GM03348 (cell line): ENCODE data around the gene SPSB2.

ENCODE experiments used
- DNase-seq: peaks from one replicate; pipeline ENCODE4 v3.0.0; 2012; ENCODE audit warnings: low spot score

Gene SPSB2

DNA sequence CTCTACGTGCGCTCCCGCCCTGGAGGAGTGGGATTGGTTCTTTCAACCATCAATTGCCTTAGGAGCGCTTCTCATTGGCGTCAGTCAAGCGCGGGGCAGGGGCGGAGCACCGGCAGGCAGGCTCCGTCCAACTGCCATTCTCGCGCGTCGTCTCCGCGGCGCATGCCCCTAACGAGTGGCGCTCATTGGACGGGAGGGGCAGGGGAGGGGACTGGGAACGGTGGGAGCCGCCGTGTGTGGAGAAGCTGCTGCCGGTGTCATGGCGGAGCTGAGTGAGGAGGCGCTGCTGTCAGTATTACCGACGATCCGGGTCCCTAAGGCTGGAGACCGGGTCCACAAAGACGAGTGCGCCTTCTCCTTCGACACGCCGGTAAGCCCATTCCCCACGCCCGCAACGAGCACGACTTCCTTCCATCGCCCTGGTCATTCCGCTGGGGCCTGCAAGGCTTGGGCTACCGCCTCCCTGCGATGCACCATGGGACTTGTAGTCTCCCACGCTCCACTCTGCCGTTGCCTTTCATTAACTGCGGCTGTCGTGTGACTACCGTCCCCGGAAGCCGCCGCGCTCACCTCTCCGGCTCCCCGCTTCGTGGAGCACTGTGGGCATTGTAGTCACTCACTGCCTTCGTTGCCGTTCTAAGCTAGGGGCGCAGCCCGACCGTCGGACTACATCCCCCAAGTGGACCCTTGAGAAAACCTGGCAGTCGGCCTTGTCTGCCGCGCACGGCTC lies 21.0 kb downstream of the SPSB2 start, which contains the start of gene USP5:
TSS of gene USP5 (plus strand) at position 230 of the 730 bp plus-strand sequence. CDS start at position 260, 30 bp downstream.
- peak; percentile 98 for DNase-seq

DNA sequence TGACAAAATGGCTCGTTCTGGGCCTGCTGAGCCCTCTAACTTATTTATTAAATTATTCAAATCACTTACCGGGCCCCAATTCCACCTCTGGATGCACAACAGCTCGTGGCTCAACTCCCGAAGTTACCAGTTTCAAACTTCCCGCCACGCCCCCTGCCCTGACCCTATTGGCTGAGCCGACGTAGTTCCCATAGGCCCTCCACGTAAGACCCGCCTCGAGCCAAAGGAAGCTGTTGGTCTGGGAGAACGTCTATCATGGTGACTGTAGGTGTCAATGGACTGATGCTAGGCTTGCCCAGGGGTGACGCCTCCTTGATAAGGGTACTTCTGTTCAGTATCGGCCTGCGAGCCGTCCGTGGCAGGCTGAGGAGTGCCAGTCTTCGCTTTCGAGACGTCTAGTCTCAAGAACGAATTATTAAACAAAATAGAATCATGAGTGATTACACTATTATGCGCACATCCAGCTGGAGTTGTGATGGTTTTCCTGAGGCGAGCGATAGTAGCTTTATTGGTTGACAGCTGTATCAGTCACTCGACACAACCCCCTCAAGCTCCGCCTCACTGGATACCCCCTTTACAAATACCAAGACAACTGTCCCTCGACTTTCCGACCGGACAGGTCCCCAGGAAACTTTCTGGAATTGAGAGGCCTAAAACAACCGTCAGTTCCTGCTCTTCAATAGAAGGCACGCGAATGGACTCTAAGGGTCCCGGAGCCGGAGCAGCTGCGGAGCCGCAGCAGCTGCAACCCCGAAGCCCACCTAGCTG lies 21.8 kb downstream of the SPSB2 start, which contains the start of gene CDCA3:
TSS of gene CDCA3 (minus strand) at position 134 of the 768 bp plus-strand sequence. CDS start 334 bp downstream, outside the sequence.
- peak; percentile 100 for DNase-seq

GRCh38 chr12:6850796-6851152 lies 22.3 kb downstream of the SPSB2 start:
- DNase-seq: no peak

- DNase-seq: no peak
These were observed 23.0 kb downstream of the SPSB2 start for GRCh38 chr12:6849976-6850560.

DNA sequence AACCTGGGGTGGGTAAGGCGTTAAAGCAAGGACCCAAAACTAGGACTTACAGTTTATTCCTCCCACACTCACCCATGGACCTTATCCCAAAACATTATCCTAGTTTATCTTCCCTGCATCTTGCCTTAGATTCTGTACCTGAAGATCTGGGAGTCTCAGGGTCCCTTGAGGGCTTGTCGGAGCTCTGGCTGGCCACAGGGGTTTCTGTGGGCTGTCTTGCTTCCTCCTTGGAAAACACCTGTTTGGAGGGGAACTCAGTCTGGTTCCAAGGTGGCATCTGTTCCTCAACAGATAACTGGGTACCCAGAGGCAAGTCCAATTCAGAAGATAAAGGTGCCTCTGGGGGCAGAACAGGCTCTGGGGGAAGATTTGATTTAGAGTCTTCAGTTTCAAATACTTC lies 23.7 kb downstream of the SPSB2 start:
- no peak for DNase-seq

DNA sequence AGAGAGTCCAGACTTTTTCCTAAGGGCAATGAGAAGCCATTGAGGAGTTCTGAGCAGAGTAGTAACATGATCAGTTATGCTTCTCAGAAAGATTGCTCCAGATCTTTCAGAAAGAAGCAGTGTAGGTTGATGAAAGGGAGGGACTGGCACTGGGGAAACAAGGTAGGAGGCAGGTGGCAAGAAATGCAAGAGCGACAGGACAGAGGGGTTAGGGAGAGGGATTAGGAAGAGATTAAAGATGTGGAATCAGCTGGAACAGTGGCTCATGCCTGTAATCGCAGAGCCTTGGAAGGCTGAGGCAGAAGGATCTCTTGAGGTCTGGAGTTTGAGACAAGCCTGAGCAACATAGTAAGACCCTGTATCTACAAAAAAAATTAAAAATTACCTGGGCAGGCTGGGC lies 25.4 kb downstream of the SPSB2 start:
- no peak for DNase-seq

DNA sequence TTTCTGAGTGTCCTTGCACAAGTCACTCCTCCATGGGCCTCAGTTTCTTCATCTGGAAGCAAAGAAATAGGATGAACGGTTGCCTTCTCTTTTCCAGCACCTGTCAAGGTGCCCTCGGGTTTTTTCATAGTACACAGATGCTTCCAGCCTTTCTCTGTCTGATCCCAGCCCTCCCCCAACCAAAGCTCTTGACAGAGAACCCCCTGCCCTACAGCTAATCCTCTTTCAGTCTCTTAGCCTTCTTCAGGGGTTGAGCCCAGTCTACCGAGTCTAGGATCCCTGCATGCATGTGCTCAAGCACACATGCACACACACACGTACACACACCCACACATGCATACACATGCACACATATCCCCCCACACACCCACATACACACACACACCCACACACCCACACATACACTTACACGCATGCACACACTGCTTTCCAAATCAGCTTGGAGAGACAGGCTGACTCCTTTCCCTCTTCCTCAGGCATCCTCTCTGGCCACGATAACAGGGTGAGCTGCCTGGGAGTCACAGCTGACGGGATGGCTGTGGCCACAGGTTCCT lies 26.7 kb downstream of the SPSB2 start:
- DNase-seq: no peak

DNA sequence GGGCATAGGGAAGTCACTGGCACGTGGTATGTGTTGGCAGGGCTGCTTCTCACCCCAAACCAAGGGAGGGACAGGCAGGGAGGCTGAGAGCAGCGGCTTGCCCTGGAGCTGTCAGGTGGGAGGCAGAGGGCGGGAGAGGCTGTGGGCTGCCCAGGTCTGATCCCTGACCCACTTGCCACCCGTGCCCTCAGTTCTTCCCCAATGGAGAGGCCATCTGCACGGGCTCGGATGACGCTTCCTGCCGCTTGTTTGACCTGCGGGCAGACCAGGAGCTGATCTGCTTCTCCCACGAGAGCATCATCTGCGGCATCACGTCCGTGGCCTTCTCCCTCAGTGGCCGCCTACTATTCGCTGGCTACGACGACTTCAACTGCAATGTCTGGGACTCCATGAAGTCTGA lies 27.7 kb downstream of the SPSB2 start:
- DNase-seq: no peak

DNA sequence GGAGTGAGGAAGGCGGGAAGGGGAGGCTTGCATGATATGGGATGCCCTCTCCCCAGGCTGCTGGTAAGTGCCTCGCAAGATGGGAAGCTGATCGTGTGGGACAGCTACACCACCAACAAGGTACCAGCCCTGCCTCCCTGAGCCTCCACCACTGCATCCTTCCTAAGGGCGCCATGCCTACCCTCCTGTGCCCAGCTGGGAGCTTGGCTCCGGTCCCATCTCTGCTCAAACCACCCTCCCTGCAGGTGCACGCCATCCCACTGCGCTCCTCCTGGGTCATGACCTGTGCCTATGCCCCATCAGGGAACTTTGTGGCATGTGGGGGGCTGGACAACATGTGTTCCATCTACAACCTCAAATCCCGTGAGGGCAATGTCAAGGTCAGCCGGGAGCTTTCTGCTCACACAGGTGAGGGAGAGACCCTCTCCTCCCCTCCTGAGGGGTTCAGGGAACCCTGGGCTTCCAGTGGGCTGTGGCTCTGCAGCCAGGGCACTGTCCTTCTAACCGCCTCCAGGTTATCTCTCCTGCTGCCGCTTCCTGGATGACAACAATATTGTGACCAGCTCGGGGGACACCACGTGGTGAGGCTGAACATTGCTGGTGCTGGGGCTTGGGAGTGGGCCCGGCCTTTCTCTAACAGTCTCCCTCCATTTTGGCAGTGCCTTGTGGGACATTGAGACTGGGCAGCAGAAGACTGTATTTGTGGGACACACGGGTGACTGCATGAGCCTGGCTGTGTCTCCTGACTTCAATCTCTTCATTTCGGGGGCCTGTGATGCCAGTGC lies 29.8 kb downstream of the SPSB2 start:
- DNase-seq: no peak

DNA sequence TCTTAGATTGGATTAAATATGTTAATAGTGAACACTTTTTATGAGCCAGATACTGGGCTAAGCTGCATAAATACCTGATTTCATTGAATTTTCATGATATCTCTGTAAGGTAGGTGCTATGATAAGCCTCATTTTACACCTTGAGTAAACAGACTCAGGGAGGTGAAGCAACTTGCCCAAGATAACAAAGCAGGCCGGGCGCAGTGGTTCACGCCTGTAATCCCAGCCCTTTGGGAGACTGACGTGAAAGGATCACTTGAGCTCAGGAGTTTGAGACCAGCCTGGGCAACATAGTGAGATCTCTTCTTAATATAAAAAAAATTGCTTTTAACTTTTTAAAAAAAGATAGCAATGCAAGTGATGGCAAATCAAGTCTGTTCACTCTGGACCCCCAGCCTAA lies 31.0 kb downstream of the SPSB2 start:
- no peak for DNase-seq

DNA sequence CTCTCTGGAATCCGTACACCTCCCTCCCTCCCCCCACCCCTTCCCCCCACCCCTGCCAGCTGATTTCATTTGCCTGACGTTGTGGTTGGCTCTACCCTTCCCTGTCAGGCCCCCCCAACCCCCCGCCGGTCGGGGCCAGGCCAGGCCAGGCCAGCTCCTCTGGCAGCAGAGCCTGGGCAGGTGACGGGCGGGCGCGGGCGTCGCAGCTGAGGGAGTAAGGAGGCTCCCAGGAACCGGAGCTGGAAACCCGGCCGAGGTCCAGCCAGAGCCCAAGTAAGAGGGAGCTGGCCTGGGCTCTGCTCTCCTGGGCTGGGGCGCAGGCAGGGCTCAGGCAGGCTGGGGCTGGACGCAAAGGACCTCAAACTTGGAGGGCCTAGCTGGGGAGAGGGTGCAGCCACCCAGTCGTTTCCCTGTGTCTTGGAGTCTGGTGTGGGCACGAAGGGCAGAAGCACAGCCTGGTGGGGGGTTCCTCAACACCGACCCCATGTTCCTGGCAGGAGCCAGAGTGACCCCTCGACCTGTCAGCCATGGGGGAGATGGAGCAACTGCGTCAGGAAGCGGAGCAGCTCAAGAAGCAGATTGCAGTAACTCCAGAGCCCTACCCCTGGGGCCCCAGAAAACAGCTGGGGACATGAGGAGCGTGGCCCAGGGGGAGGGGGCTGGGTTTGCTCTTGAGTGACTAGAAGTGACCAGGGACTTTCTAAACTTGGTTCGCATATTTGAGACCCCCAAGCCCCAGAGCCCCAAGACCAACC lies 32.2 kb downstream of the SPSB2 start, which contains the start of gene GNB3:
TSS of gene GNB3 (plus strand) at position 165 of the 755 bp plus-strand sequence. CDS start at position 528, 363 bp downstream.
- DNase-seq: no peak

DNA sequence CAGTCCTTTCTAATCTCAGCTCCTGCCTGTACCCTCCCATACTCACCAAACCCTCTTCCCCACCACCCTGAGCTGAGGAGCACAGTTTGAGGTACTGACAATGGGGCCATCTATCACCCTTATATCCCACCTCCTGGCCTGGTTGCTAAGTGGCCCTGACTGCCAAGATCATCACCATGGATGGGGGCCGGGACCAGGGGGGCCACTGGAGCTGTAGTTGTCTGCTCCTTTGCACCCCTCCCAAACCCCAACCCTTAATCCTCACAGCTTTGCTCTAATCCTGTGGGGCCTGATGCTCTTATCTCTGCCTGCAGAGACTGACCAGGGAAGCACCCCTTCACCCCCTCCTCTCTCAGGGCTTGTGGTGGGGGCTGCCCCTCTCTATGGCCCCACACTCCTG lies 32.8 kb downstream of the SPSB2 start:
- DNase-seq: no peak

GRCh38 chr12:6839482-6840201 lies 33.5 kb downstream of the SPSB2 start:
- no peak for DNase-seq

DNA sequence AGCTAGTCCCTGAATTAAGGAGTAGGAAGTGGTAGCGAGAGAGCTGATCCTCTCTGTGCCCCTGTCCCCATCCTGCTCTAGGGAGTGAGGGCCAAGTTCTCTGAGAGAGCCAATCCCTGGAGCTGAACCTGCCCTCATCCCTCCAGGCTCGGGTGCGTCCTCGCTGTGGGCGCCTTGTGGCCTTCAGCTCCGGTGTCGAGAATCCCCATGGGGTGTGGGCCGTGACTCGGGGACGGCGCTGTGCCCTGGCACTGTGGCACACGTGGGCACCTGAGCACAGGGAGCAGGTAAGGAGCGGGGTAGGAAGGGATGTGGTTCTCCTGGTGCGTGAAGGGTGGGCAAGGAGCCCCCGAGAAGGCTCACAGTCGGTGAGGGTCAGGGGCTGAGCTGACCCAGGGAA lies 34.2 kb downstream of the SPSB2 start:
- no peak for DNase-seq

GRCh38 chr12:6837370-6838060 lies 35.6 kb downstream of the SPSB2 start:
- DNase-seq: no peak

DNA sequence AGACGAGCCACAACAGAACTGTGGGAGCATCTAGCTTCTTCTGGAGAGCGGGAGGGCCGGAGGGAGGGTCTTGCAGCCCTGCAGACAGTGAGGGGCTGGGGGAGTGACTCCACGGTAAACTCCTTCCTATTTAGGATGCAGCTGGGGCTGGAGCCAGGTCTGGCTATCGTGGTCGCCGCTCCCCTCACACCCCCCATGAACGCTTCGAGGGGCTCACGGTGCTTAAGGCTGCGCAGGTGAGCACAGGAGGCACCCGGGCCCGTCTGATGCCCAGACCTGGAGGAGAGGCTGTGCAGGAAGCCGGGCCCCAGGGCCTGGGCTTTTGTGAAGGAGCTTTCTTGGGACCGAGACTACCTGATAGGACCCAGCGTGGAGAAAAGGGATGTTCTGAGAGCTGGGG lies 36.3 kb downstream of the SPSB2 start:
- no peak for DNase-seq

DNA sequence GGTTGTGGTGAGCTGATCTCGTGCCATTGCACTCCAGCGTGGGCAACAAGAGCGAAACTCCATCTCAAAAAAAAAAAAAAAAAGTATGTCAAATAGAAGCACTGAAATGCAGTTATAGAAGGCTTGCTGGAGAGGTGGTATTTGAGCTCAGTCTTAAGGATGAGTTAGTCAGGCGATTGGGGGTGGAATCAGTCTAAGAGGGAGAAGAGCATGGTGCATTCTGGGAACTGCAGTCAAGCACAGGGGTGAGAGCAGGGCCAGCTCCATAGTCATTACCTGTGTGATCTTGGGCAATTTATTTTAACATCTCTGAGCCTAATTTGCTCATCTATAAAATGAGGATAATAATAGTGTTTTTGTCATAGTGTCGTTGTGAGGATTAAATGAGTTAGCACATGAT lies 38.2 kb downstream of the SPSB2 start:
- DNase-seq: no peak

DNA sequence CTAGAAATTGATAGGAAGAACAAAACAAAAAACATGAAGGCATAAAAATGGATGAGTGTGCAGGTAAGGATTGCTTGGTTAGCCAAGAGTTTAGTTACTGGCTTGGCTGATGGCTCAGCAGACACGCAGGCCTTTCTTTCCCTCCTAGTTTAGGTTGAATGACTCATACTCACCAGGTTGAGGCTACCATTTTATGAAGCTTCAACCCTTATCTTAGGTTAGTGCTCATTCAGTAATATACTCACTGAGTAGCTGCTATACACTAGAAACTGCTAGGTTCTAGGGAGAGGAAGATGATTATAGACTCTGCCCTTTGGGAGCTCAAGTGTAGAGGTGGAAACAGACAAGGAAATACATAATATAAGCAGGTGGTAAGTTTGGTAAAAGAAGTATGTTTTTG lies 38.8 kb downstream of the SPSB2 start:
- no peak for DNase-seq

DNA sequence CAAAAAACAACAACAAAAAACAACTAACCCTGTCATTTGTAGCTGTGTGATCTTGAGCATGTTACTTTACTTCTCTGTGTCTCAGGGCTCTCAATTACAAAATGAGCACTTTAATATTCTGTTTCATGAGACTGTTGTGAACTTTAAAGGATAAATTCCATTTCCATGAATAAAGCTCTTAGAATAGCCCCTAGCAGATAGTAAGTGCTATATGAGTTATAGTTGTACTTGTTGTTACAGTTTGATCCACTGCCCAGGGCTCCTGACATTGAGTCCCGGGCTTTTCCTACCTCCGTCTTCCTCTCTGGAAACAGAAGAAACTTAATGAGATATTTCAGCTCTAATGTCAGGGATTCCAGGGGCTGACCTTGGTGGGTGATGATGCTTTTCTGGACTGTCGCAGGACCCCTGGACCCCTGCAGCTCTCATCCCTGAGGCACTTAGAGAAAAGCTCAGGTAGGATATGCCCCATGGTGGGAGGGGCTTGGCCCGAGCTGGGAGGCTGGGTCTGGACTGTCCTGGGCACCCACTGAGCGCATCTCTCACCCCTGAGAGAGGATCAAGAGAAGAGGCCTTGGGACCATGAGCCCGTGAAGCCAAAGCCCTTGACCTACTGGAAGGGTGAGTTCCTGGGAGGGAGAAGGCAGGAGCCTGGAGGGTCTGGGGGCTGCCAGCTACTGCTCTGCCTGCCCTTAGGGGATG lies 39.8 kb downstream of the SPSB2 start:
- DNase-seq: no peak
